Kidney epithelial cell (primary cell): Measurements from ENCODE around the gene PDGFRB. TPM values are rescaled to one million over a fixed set of nuclear protein-coding genes. Genes with fewer than 3 reads are reported as not detected.

Experiments
- DNase-seq: peaks from one replicate; pipeline ENCODE4 v3.0.0-alpha.2; 2010; ENCODE audit warnings: low read depth
- H3K27me3 ChIP-seq: 2 replicates; pipeline ENCODE4 v1.6.0; 2011; ENCODE audit warnings: low read length; ENCODE audit not compliant: control insufficient read depth, insufficient read depth
- H3K36me3 ChIP-seq: 2 replicates; pipeline ENCODE4 v1.5.1; 2011; ENCODE audit warnings: low read length; ENCODE audit not compliant: control insufficient read depth, insufficient read depth
- H3K4me3 ChIP-seq: 2 replicates; pipeline ENCODE4 v1.5.1; 2011; ENCODE audit warnings: low read depth, mild to moderate bottlenecking, control low read depth, low read length
- total RNA-seq: library from RNA; depleted of rRNA; stranded (reverse); fragments of >200 nt; gene quantifications from 2 replicates; pipeline ENCODE4 v1.2.3, GENCODE V29; 2015
- TF ChIP-seq, protein P1 (sequence below): IDR thresholded peaks from 2 replicates; pipeline ENCODE4 v1.5.1; 2011; ENCODE audit warnings: mild to moderate bottlenecking, moderate library complexity, low read length, control low read depth, inconsistent platforms; ENCODE audit not compliant: insufficient read depth, poor library complexity, severe bottlenecking

PDGFRB gene
- total RNA-seq, 1 donor from 2014 or later, result 18.3 TPM

DNA sequence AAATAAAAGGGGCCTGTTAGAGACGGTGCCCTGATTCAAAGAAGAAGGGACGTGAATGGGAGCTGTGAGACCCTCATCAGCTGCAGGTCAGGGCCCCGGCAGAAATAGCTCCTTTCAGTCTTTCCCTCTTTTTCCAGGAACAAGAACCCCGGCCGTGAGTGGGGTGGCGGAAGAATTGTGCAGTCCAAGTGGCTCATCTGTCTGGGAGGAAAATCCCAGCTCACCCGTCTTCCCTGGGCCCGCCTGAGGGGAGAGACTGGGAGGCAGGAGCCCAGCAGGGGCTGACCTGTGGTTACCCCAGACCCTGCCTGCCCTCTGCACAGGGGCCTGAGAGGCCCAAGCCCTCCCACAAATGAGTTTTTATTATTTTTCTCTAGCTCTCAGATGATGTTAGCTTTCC is 44.5 kb downstream of the PDGFRB start:
- TF ChIP-seq, protein P1, sequence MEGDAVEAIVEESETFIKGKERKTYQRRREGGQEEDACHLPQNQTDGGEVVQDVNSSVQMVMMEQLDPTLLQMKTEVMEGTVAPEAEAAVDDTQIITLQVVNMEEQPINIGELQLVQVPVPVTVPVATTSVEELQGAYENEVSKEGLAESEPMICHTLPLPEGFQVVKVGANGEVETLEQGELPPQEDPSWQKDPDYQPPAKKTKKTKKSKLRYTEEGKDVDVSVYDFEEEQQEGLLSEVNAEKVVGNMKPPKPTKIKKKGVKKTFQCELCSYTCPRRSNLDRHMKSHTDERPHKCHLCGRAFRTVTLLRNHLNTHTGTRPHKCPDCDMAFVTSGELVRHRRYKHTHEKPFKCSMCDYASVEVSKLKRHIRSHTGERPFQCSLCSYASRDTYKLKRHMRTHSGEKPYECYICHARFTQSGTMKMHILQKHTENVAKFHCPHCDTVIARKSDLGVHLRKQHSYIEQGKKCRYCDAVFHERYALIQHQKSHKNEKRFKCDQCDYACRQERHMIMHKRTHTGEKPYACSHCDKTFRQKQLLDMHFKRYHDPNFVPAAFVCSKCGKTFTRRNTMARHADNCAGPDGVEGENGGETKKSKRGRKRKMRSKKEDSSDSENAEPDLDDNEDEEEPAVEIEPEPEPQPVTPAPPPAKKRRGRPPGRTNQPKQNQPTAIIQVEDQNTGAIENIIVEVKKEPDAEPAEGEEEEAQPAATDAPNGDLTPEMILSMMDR, result no peak
- DNase-seq, result no peak
- H3K4me3 ChIP-seq, result no peak overlapping the region
- no peaks in the 10 kb centered on the region for H3K36me3 ChIP-seq
- H3K27me3 ChIP-seq, result no peaks in the 10 kb centered on the region

DNA sequence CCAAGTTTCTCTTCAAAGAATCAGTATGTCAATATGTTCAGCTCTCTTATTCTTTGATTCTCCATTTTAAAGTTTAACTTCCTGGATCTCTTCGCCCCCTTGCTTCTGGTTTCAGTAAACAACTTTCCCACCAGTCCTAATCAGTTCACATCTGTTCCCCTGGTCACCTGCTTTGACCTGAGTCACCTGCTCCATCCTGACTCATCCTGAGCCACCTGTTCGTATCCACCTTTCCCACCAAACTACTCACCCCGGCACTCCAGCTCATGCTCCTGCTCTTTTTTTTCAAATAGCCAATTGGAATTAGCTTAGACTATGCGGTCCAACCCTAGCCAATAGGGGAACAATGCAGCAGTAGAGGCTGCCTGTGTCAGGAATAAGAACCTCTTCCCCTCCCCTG is 45.7 kb downstream of the PDGFRB start:
- DNase-seq, result no peak
- H3K27me3 ChIP-seq, result no peaks in the 10 kb centered on the region
- H3K4me3 ChIP-seq, result no peak overlapping the region
- no peaks in the 10 kb centered on the region for H3K36me3 ChIP-seq
- TF ChIP-seq, protein P1, result no peak

GRCh38 chr5:150108711-150109514 is 46.7 kb downstream of the PDGFRB start:
- TF ChIP-seq, protein P1, result no peak
- Histone ChIP-seq H3K36me3 (no peaks in the 10 kb centered on the region), H3K27me3 (no peaks in the 10 kb centered on the region), H3K4me3 (no peak overlapping the region)
- DNase-seq, result no peak

- H3K36me3 ChIP-seq, result no peaks in the 10 kb centered on the region
- TF ChIP-seq, protein P1, result no peak
- DNase-seq, result no peak
- H3K4me3 ChIP-seq, result no peak overlapping the region
- H3K27me3 ChIP-seq, result no peaks in the 10 kb centered on the region
These were observed 47.7 kb downstream of the PDGFRB start for GRCh38 chr5:150107909-150108447.

- TF ChIP-seq, protein P1, result no peak
- H3K4me3 ChIP-seq, result no peak overlapping the region
- H3K27me3 ChIP-seq, result no peaks in the 10 kb centered on the region
- no peak for DNase-seq
- H3K36me3 ChIP-seq, result no peaks in the 10 kb centered on the region
These were observed 48.8 kb downstream of the PDGFRB start for GRCh38 chr5:150106674-150107426.
